Activated CD4-positive, alpha-beta T cell treated with anti-CD3 and anti-CD28 coated beads for 4 hours (primary cell): Measurements from ENCODE around the gene ZMYND11.

Source experiments
- DNase-seq, 2 donors: peaks; one replicate each; pipeline ENCODE4 v3.0.0-alpha.2; 2020

Gene ZMYND11

GRCh38 chr10:135132-135600 is at the start of gene ZMYND11:
Gene ZMYND11 (plus strand): TSS chr10:135455. CDS start chr10:180013, 44,558 bp downstream.
- DNase-seq, result peak; percentile 68 to 72

- DNase-seq, result no peak
These were observed 49.2 kb upstream of the ZMYND11 start for GRCh38 chr10:86031-86430.

- no peak for DNase-seq
These were observed 47.8 kb upstream of the ZMYND11 start for GRCh38 chr10:87177-88080.

DNA sequence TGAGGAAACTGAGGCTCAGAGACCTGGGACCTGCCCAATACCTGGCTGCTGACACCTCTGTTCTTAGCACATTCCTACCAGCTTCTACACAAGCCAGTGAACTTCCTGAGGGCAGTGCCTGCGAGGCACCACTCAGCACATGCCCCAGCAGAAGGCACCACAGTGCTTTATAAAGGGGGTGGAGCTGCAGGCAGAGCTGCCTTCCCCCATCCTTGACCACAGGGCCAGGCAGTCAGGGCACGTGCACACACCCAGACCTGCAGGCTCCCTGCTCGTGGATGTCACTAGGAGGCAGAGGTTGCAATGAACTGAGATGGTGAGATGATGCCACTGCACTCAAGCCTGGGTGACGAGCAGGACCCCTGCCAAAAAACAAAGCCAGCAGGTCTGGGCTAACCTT is 47.0 kb upstream of the ZMYND11 start:
- no peak for DNase-seq

DNA sequence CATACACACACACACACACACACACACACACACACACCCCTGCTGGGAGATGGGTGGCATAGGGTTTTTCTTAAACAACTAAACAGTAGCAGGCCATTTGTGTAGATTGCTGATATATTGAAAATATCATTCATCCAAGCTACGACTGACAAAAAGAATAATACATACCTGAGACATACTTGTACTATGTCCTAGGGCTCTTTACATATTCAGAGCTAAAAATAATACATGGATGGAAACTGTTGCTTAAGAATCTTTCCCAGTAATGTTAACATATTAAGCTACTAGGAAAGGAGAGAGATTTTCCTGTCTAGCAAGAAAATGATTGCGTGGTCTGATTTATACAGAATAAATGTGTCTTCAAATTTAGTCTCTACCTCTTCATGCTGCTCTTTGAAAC is 46.0 kb upstream of the ZMYND11 start:
- DNase-seq, result no peak

- no peak for DNase-seq
These were observed 45.1 kb upstream of the ZMYND11 start for GRCh38 chr10:90161-90560.

- DNase-seq, result no peak
These were observed 43.9 kb upstream of the ZMYND11 start for GRCh38 chr10:91313-91712.

GRCh38 chr10:92153-92552 is 43.1 kb upstream of the ZMYND11 start:
- DNase-seq, result no peak

- no peak for DNase-seq
These were observed 42.4 kb upstream of the ZMYND11 start for GRCh38 chr10:92846-93245.

DNA sequence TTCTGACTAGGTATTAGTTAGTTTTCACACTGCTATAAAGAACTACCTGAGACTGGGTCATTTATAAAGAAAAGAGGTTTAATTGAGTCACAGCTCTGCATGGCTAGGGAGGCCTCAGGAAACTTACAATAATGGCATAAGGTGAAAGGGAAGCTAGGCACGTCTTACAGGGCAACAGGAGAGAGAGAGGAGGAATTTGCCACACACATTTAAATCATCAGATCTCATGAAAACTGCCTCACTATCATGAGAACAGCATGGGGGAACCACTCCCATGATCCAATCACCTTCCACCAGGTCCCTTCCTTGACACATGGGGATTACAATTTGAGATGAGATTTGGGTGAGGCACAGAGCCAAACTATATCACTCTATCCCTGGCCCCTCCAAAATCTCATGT is 40.6 kb upstream of the ZMYND11 start:
- DNase-seq, result no peak

DNA sequence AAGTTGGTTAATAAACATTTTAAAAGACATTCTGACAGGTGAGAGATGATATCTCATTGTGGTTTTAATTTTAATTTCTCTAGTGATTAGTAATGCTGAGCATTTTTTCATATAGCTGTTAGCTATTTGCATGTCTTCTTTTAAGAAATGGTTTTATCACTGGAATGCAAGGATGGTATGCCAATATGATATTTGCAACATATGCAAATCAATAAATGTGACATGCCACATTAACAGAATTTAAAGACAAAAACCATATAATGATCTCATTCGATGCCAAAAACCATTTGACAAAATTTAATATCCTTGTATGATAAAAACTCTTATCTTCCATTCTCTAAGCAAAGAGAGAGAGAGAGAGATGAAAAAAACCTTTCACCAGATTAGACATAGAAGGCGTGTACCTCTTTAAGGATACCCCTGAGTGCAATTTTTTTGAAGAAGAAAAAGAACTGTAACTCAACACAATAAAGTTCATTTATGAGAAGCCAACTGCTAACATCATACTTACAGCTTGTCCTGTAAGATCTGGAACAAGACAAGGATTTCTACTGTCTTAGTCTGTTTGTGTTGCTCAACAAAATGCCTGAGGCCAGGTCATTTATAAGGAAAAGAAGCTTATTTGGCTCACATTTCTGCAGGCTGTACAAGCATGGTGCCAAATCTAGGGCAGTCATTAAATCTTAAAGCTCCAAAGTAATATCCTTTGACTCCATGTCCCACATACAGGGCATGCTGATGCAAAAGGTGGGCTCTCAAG is 39.7 kb upstream of the ZMYND11 start:
- no peak for DNase-seq

- DNase-seq, result no peak
These were observed 38.8 kb upstream of the ZMYND11 start for GRCh38 chr10:96466-96865.

DNA sequence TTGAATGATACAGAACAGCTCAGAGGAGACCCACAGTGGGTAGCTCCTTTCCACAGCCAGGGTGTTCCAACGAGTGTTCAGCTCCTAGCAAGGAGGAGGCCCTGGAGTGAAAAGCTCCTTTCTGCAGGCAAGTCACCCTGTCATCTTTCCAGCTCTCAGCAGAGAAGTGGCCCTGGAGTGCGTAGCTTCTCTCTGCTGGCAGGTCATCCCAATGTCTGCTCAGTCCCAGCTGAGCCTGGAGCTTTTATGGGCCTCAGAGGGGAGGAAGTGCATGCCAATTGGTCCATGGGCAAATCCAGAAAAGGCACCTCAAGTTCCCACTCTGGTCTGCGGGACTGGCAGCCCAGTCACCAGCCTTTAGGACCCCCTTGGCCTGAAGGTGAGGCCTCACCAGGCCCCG is 30.8 kb upstream of the ZMYND11 start:
- DNase-seq, result no peak

- no peak for DNase-seq
These were observed 30.2 kb upstream of the ZMYND11 start for GRCh38 chr10:104862-105565.

DNA sequence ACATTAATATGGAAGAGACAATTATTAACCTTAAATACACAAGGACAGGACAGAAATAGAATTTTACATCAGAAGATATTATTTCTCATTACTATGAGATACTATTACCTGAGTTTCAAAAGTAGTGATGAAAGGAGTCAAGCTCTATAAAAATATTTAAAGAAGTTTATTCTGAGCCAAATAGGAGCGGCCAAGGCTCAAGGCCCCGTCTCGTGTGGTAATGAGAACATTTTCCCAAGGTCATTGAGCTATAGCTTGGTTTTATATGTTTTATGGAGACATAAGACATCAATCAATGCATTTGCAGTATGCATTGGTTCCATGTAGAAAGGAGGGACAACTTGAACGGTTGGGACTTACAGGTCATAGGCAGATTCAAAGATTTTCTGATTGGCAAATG is 29.4 kb upstream of the ZMYND11 start:
- DNase-seq, result no peak

- no peak for DNase-seq
These were observed 28.5 kb upstream of the ZMYND11 start for GRCh38 chr10:106740-107139.

DNA sequence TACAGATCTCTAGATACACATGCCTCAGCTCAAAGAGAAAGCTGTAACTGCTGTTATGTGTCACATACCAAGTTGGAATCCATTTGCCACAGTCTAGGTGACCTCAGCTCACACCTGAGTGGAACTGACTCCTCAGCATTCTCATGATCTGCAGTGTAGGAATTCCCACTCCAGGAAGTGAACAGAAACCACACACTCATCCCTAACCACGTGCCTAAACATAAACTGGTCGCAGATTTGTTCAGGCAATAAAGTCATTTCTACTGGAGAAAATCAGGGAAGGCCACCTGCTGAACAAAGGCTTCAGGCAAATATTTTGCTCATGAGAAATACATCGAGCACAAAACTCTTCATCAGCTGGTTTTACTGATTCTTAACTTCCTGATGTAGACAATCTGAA is 23.0 kb upstream of the ZMYND11 start:
- no peak for DNase-seq

DNA sequence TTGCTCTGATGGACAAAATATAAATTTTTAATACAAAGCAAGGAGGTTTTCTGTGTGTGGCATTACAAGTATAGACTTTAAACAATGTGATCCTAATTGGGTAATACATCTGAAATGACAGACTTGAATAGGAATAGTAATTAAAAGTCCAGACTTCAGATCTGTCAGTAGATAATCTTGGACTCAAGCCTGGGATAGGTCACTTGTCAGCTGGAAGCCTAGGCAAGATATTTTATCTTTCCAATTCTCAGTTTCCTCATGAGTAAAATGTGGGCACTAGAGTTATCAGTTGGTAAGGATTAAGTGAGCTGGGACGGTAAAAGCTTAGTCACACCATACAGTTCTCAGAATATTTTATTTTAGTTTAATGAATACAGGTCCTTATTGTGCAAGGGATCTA is 10.4 kb upstream of the ZMYND11 start:
- DNase-seq, result no peak

GRCh38 chr10:127612-128432 is 7.4 kb upstream of the ZMYND11 start:
- DNase-seq, result peak in 1 of 2 donors; percentile 18

DNA sequence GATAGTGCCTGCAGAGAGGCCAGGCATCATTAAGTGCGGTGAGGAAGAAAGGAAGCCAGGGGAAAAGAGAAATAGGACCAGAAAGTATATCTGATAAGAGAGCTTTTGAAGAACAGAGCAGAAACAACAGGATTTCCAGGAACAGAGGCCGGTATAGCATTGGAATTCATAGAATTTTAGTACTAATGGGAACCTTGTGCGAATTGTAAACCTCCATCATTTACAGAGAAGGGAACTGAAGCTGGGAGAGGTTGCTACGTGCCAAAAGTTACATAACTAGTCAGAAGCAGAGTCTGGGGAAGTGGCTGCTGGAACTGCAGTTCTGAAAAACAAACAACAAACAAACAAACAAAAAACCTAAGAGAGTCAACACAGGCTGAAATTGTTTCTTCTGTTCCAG is 5.4 kb upstream of the ZMYND11 start:
- no peak for DNase-seq

GRCh38 chr10:132946-133898 is 2.0 kb upstream of the ZMYND11 start:
- no peak for DNase-seq
